LNCaP clone FGC (cell line): Measurements from ENCODE around the gene CTDSP1.

Experiments used
- DNase-seq: peaks from one replicate; pipeline ENCODE4 v3.0.0-alpha.2; 2011; ENCODE audit warnings: low read depth
- H3K4me3 ChIP-seq: 2 replicates; pipeline ENCODE4 v1.5.1; 2011; ENCODE audit warnings: mild to moderate bottlenecking, low read depth, low read length, control low read depth
- CTCF ChIP-seq: IDR thresholded peaks from 2 replicates; pipeline ENCODE4 v1.5.1; 2012; ENCODE audit warnings: mild to moderate bottlenecking; ENCODE audit not compliant: control insufficient read depth, insufficient read depth; ENCODE audit errors: extremely low read depth

Gene CTDSP1

GRCh38 chr2:218382785-218383184, 16.9 kb upstream of the CTDSP1 start:
- TF ChIP-seq CTCF = no peak
- DNase-seq = no peak

GRCh38 chr2:218383892-218384519, 15.7 kb upstream of the CTDSP1 start:
- no peak overlapping the region for H3K4me3 ChIP-seq
- TF ChIP-seq CTCF = no peak
- no peak for DNase-seq

More at GRCh38 chr2:218382785-218383184, 16.9 kb upstream of the CTDSP1 start:
- no peak overlapping the region for H3K4me3 ChIP-seq

GRCh38 chr2:218384975-218385374, 14.7 kb upstream of the CTDSP1 start:
- TF ChIP-seq CTCF = no peak
- DNase-seq = no peak

GRCh38 chr2:218386505-218387368, 12.9 kb upstream of the CTDSP1 start:
- TF ChIP-seq CTCF = no peak
- no peak overlapping the region for H3K4me3 ChIP-seq
- DNase-seq = no peak

More at GRCh38 chr2:218384975-218385374, 14.7 kb upstream of the CTDSP1 start:
- H3K4me3 ChIP-seq = no peak overlapping the region

GRCh38 chr2:218387369-218388194, 12.1 kb upstream of the CTDSP1 start:
- no peak overlapping the region for H3K4me3 ChIP-seq
- no peak for TF ChIP-seq CTCF
- peak; percentile 33 for DNase-seq

- H3K4me3 ChIP-seq = no peak overlapping the region
- no peak for DNase-seq
- TF ChIP-seq CTCF = no peak
These were observed 10.1 kb upstream of the CTDSP1 start for GRCh38 chr2:218389333-218390150.
